CD4-positive, alpha-beta memory T cell (primary cell): ENCODE results near the gene MKX. TPM values are rescaled to one million over a fixed set of nuclear protein-coding genes. Genes with fewer than 3 reads are reported as not detected.

ENCODE experiments used
- CTCF ChIA-PET: fragments of 350-600 bp; sonication (Branson Sonifier 250); formaldehyde crosslinking; loops from one replicate; lab custom pipeline; 2021; ENCODE audit warnings: inconsistent platforms; ENCODE audit not compliant: partially characterized antibody; lab: Charles Lee
- POLR2A ChIA-PET: fragments of 350-600 bp; sonication (Branson Sonifier 250); formaldehyde crosslinking; loops from one replicate; lab custom pipeline; 2021; ENCODE audit not compliant: partially characterized antibody; lab: Charles Lee
- DNase-seq, 5 donors: peaks; one replicate each; pipeline versions ENCODE4 v3.0.0 to v3.0.0-alpha.2; 2020 to 2022; ENCODE audit warnings: mixed read lengths in 1 of 5
- H3K27ac ChIP-seq: one replicate; pipeline ENCODE4 v1.7.0; 2013; ENCODE audit warnings: low read depth, low read length
- H3K27me3 ChIP-seq: 2 replicates; pipeline ENCODE4 v1.7.0; 2013; ENCODE audit warnings: mild to moderate bottlenecking, low read length, moderate library complexity; ENCODE audit not compliant: insufficient read depth
- H3K36me3 ChIP-seq: 2 replicates; pipeline ENCODE4 v1.7.0; 2013; ENCODE audit warnings: mild to moderate bottlenecking, low read length, moderate library complexity; ENCODE audit not compliant: insufficient read depth
- H3K4me1 ChIP-seq: 2 replicates; pipeline ENCODE4 v1.7.0; 2013; ENCODE audit warnings: mild to moderate bottlenecking, low read length, moderate library complexity; ENCODE audit not compliant: insufficient read depth
- H3K4me3 ChIP-seq, 2 donors: one replicate each; pipeline ENCODE4 v1.7.0; 2013; ENCODE audit warnings: low read length in 2 of 2, mild to moderate bottlenecking in 1 of 2
- H3K9me3 ChIP-seq, 2 donors: one replicate each; pipeline ENCODE4 v1.7.0; 2013; ENCODE audit warnings: low read length in 2 of 2, control low read depth in 1 of 2; ENCODE audit not compliant: control insufficient read depth in 1 of 2
- H3K27ac Mint-ChIP-seq, 7 donors: one replicate each; pipeline ENCODE4 v1.8.0; 2020 to 2021; ENCODE audit warnings: mixed read lengths in 7 of 7, mild to moderate bottlenecking in 6 of 7, inconsistent platforms in 3 of 7, moderate library complexity in 3 of 7
- H3K27me3 Mint-ChIP-seq, 2 donors: one replicate each; pipeline ENCODE4 v1.8.0; 2020 to 2021; ENCODE audit warnings: mixed read lengths in 2 of 2
- H3K36me3 Mint-ChIP-seq, 2 donors: one replicate each; pipeline ENCODE4 v1.8.0; 2020 to 2021; ENCODE audit warnings: mixed read lengths in 2 of 2, inconsistent platforms in 1 of 2, mild to moderate bottlenecking in 1 of 2
- H3K4me1 Mint-ChIP-seq, 4 donors: one replicate each; pipeline ENCODE4 v1.8.0; 2020 to 2021; ENCODE audit warnings: mixed read lengths in 4 of 4, mild to moderate bottlenecking in 1 of 4
- H3K4me3 Mint-ChIP-seq, 8 donors: one replicate each; pipeline ENCODE4 v1.8.0; 2020 to 2021; ENCODE audit warnings: mixed read lengths in 8 of 8, mild to moderate bottlenecking in 7 of 8, moderate library complexity in 6 of 8, inconsistent platforms in 3 of 8
- H3K9me3 Mint-ChIP-seq, 8 donors: one replicate each; pipeline ENCODE4 v1.8.0; 2020 to 2021; ENCODE audit warnings: mixed read lengths in 8 of 8, mild to moderate bottlenecking in 5 of 8, inconsistent platforms in 3 of 8, moderate library complexity in 1 of 8
- intact Hi-C: fragments of 100-400 bp; cut with micrococcal nuclease; formaldehyde crosslinking; loops from one replicate; pipeline ENCODE4 v1.15.1; 2023
- polyA plus RNA-seq, 2 donors: library from polyadenylated mRNA; unstranded; fragments of 300-500 nt; fragmentation: Illumina TruSeq; gene quantifications; one replicate each; pipeline ENCODE4 v1.2.3, GENCODE V29; 2021
- total RNA-seq, 2 experiments: library from RNA; stranded (reverse); gene quantifications; one replicate each; pipeline ENCODE4 v1.2.3, GENCODE V29; 2021

Gene MKX
- total and polyA plus RNA-seq, 4 experiments from 2014 or later = not detected

DNA sequence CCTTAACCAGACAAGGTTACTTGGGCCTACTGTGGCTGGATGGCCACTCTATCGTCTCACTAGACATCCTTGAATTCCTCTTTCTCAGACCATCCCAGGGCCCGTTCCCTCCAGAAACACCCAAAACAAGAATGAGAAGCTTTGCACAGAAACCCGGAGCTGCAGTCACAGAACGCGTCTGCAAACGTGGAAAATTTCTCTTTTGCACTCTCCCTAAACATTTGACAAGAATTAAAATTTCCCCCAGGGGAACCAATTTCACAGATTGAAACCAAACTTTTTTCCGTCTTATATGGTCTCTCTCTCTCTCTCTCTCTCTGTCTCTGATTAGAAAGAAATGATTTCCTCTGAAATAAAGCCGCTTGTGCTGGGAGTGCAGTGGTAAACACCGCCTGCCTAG lies 120.7 kb downstream of the MKX start:
- Mint-ChIP-seq H3K27me3 (peaks cover 11 to 17% of the 10 kb centered on the region in 2 donors), H3K4me3 (no peak overlapping the region), H3K4me1 (no peaks in the 10 kb centered on the region), H3K36me3 (no peaks in the 10 kb centered on the region), H3K9me3 (no peaks in the 10 kb centered on the region), H3K27ac (no peak overlapping the region)
- Histone ChIP-seq H3K9me3 (no peaks in the 10 kb centered on the region), H3K27ac (no peak overlapping the region), H3K4me3 (no peak overlapping the region), H3K4me1 (no peaks in the 10 kb centered on the region), H3K36me3 (no peaks in the 10 kb centered on the region), H3K27me3 (no peaks in the 10 kb centered on the region)
- ChIA-PET CTCF (interaction anchor here (0.5 kb wide), 1 partner anchor 68 kb away, joined by 3 read pairs; no protein-coding TSS in a partner anchor), POLR2A (no interaction called here)
- intact Hi-C loops = no loop called here
- no peak for DNase-seq

Other genes with a start within 250 kb of the MKX start
- 10 to 100 TPM; 83.3 to 88.5 TPM for gene RAB18, start 241.5 kb downstream of the MKX start, total RNA-seq
- gene RAB18, start 241.5 kb downstream of the MKX start, polyA plus RNA-seq = 100 to 1,000 TPM; 117 to 171 TPM